ENCODE data around the gene SAMD4A.

GRCh38 chr14:54658836-54659235 lies 91.9 kb downstream of the SAMD4A start:
- TF ChIP-seq CTCF (IDR thresholded peaks at IDR 0.05) = no peak
- no peak for TF ChIP-seq POLR2A (IDR thresholded peaks at IDR 0.05)
